ENCODE data around the gene MKNK1.

The MKNK1 gene

GRCh38 chr1:46528297-46528955 lies 75.6 kb downstream of the MKNK1 start:
- DNase-seq (ENCODE audit: extremely low read depth, low read depth), result no peak
- H3K4me3 ChIP-seq (replicated peaks; ENCODE audit: low read depth, low read length), result no peak overlapping the region
- TF ChIP-seq CTCF (IDR thresholded peaks at IDR 0.05; ENCODE audit: low read depth, low read length, missing control alignments), result peak; percentile 24

DNA sequence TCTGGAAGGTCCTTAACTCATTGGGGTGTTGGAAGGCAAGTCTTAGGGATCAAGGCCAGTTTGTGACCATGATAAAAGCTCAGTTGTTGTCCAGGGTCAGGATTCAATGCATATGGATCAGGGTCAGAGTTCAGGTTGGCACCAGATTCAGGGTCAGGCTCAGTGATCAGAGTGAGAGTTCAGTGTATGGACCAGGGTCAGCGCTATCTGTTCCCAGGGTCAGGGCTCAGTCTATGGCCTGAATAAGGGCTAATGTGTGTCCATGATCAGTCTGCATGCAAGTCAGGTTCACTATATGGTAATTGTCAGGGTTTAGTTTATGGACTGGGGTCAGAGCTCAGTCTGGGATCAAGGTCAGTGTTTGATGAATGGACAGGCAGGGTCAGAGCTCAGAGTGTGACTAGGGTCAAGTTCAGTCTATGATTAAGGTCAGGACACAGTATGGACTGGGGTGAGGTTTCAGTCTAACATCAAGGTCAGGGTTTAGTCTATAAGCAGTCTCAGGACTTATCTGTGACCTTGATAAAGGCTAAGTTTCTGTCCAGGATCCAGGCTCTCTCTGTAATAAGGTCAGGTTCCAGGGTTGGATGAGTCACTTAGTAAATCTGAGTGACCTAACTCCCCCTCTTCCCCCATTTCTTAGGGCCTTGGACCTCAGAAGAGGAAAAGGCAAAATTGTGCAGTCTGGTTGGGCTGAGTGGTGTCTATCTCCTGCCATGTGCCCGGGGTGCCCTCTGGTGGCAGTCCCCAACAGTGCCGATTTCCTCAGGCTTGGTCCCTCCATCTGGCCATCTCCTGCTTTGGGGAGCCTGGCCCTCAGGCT lies 76.4 kb downstream of the MKNK1 start:
- H3K4me3 ChIP-seq (replicated peaks; ENCODE audit: low read depth, low read length), result no peak overlapping the region
- peak; percentile 88 for TF ChIP-seq CTCF (IDR thresholded peaks at IDR 0.05; ENCODE audit: low read depth, low read length, missing control alignments)
- DNase-seq (ENCODE audit: extremely low read depth, low read depth), result no peak

GRCh38 chr1:46526691-46527291 lies 77.3 kb downstream of the MKNK1 start:
- DNase-seq (ENCODE audit: extremely low read depth, low read depth), result no peak
- TF ChIP-seq CTCF (IDR thresholded peaks at IDR 0.05; ENCODE audit: low read depth, low read length, missing control alignments), result no peak
- H3K4me3 ChIP-seq (replicated peaks; ENCODE audit: low read depth, low read length), result no peak overlapping the region

DNA sequence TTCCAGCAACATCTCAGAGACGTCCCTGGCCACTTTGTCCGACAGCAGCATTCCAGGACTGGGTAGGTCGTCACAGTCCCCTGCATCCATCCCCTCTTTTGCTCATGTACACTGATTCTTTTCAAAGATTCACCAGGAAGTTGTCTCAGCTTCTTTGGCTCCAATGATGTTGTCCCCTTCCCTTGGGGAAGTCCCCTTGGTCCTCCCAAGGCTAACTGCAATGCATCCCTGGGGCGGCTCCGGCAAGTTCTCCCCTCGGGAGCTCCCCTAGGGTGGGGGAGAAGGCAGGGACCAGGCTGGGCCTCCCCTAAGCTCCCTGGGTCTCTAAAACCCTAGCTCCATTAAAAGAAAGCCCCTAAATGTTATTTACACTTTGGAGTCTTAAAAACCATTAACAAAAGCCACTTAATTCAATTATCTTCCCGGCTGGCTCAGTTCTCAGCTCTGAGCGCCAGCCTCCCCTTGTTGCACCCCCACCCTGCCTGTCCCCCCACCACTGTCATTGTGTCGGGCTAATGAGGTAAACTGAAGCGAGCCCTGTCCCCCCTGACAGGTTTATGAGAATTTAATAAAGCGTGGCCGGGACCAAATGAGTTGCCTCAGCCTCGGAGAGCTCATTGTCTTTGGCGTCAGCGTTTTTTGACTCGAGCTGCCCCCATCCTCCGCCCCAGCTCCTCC lies 77.9 kb downstream of the MKNK1 start:
- H3K4me3 ChIP-seq (replicated peaks; ENCODE audit: low read depth, low read length), result no peak overlapping the region
- TF ChIP-seq CTCF (IDR thresholded peaks at IDR 0.05; ENCODE audit: low read depth, low read length, missing control alignments), result no peak
- DNase-seq (ENCODE audit: extremely low read depth, low read depth), result no peak

DNA sequence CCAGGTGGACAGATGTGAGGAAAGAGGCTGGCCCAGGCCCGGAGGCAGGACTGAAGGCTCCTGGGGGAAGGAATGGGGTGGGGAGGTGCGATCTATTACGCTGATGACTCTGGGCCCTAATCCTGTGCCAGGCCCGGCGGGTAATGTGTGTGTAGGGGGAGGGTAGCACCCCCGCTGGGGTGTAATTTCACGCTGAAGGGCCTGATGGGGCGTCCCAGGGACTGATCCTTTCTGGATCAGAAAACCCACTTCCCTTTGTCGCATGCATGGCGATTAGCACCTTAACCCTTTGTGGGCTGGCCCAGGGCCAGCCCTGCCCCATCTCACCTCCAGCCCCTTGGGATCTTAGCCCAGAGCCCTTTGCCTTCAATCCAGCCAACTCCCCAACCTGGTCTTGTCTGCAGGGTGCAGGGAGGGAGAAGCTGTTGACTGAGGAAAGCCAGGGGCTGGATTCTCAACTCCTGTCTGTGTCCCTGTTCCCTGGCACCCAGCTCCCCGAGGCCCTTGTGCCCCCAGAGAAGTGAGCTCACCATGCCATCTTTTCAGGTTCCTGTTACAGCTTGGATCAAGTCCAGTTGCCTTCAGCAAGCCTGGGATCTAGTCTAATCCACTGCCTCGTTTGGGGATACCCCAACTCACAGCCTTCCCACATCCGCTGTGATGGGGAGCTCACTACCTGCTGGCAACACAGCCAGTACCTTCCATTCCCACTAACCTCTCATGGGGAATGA lies 78.7 kb downstream of the MKNK1 start:
- no peak overlapping the region for H3K4me3 ChIP-seq (replicated peaks; ENCODE audit: low read depth, low read length)
- DNase-seq (ENCODE audit: extremely low read depth, low read depth), result no peak
- TF ChIP-seq CTCF (IDR thresholded peaks at IDR 0.05; ENCODE audit: low read depth, low read length, missing control alignments), result no peak

GRCh38 chr1:46524843-46525242 lies 79.2 kb downstream of the MKNK1 start:
- no peak for TF ChIP-seq CTCF (IDR thresholded peaks at IDR 0.05; ENCODE audit: low read depth, low read length, missing control alignments)
- no peak for DNase-seq (ENCODE audit: extremely low read depth, low read depth)
- H3K4me3 ChIP-seq (replicated peaks; ENCODE audit: low read depth, low read length), result no peak overlapping the region

All from HFF-Myc (cell line).